A549 (cell line): Measurements from ENCODE around the gene ACSL3. TPM values are rescaled to one million over a fixed set of nuclear protein-coding genes. Genes with fewer than 3 reads are reported as not detected.

Experiments
- ATAC-seq, 2 experiments: fragments of 200-7000 bp in 1 of 2; fragments of >200 bp in 1 of 2; cut with Nextera tagmentation in 1 of 2; cut with Tn5 transposase in 1 of 2; 3 replicates each; pipeline versions ENCODE4 v1.8.0 to v1.9.1; 2018 to 2020; ENCODE audit warnings: mild to moderate bottlenecking in 1 of 2, moderate library complexity in 1 of 2
- CTCF ChIA-PET: fragments of 300-600 bp; sonication (Branson Sonifier 250); formaldehyde crosslinking; extraction: SDS; loops from one replicate; lab custom pipeline; 2021; ENCODE audit warnings: antibody characterized with exemption, inconsistent platforms; lab: Yijun Ruan, JAX
- POLR2A ChIA-PET: fragments of 350-600 bp; formaldehyde crosslinking; extraction: SDS; loops from one replicate; lab custom pipeline; 2021; ENCODE audit warnings: antibody characterized with exemption, inconsistent platforms; lab: Yijun Ruan, JAX
- DNase-seq, 2 experiments: peaks; one replicate each; pipeline versions ENCODE4 v3.0.0 to v3.0.0-alpha.2; 2011 to 2016; ENCODE audit warnings: low read depth in 1 of 2, low spot score in 1 of 2
- FAIRE-seq: peaks from 2 replicates; lab custom pipeline; 2011; peaks lifted over from hg19 to GRCh38; lab: Jason Lieb, UNC
- H3K27ac ChIP-seq, 2 experiments: fragments of >200 bp; sonication (Bioruptor Twin); formaldehyde crosslinking; 3 replicates each; pipeline ENCODE4 v1.5.1; 2016 to 2017
- H3K4me1 ChIP-seq: fragments of >200 bp; sonication (Bioruptor Twin); formaldehyde crosslinking; 3 replicates; pipeline ENCODE4 v1.6.1; 2016
- H3K4me2 ChIP-seq: fragments of >200 bp; sonication (Bioruptor Twin); formaldehyde crosslinking; 3 replicates; pipeline ENCODE4 v1.6.1; 2016
- H3K4me3 ChIP-seq: fragments of >200 bp; sonication (Bioruptor Twin); formaldehyde crosslinking; 3 replicates; pipeline ENCODE4 v1.5.1; 2016
- H3K9me3 ChIP-seq: fragments of >200 bp; sonication (Bioruptor Twin); formaldehyde crosslinking; 3 replicates; pipeline ENCODE4 v1.6.1; 2016
- ATOH8 ChIP-seq: fragments of 250-450 bp; sonication (Bioruptor Pico); IDR thresholded peaks from 2 replicates; pipeline ENCODE4 v1.5.0; 2020; ENCODE audit warnings: low read depth, mild to moderate bottlenecking, moderate library complexity
- BHLHE40 ChIP-seq: IDR thresholded peaks from 2 replicates; pipeline ENCODE4 v1.6.1; 2012; ENCODE audit warnings: low read depth, low read length, inconsistent platforms
- CBX2 ChIP-seq: fragments of 200-600 bp; sonication (generic); IDR thresholded peaks from 2 replicates; pipeline ENCODE4 v1.6.1; 2016; ENCODE audit warnings: low read depth, mild to moderate bottlenecking, borderline replicate concordance
- CEBPB ChIP-seq, 2 experiments: fragments of >200 bp in 1 of 2; sonication (Bioruptor Twin) in 1 of 2; formaldehyde crosslinking in 1 of 2; IDR thresholded peaks; 2 replicates each; pipeline ENCODE4 v1.6.1; 2012 to 2016
- CHD2 ChIP-seq: fragments of 150-350 bp; IDR thresholded peaks from 2 replicates; pipeline ENCODE4 v1.6.1; 2014; ENCODE audit warnings: low read length; ENCODE audit not compliant: partially characterized antibody
- CHD4 ChIP-seq: fragments of 200-600 bp; sonication (generic); IDR thresholded peaks from 2 replicates; pipeline ENCODE4 v1.6.1; 2016; ENCODE audit warnings: antibody characterized with exemption, mild to moderate bottlenecking, borderline replicate concordance
- CTCF ChIP-seq: fragments of >200 bp; sonication (Bioruptor Twin); formaldehyde crosslinking; IDR thresholded peaks from 3 replicates; pipeline ENCODE4 v1.5.1; 2016
- ELK1 ChIP-seq: fragments of 150-350 bp; IDR thresholded peaks from 2 replicates; pipeline ENCODE4 v1.6.1; 2014; ENCODE audit warnings: low read depth, mild to moderate bottlenecking, low read length
- EP300 ChIP-seq, 2 experiments: fragments of >200 bp; sonication (Bioruptor Twin); formaldehyde crosslinking; IDR thresholded peaks; 2 replicates in 1 of 2; 3 replicates in 1 of 2; pipeline ENCODE4 v1.6.1; 2016 to 2017
- ESRRA ChIP-seq: fragments of 150-350 bp; IDR thresholded peaks from 2 replicates; pipeline ENCODE4 v1.6.1; 2014; ENCODE audit warnings: mild to moderate bottlenecking, low read length, borderline replicate concordance
- FOSB ChIP-seq: fragments of 250-450 bp; sonication (Bioruptor Pico); IDR thresholded peaks from 2 replicates; pipeline ENCODE4 v1.5.0; 2020; ENCODE audit warnings: mild to moderate bottlenecking, moderate library complexity
- FOXS1 ChIP-seq: fragments of 250-450 bp; sonication (Bioruptor Pico); IDR thresholded peaks from 2 replicates; pipeline ENCODE4 v1.5.0; 2020; ENCODE audit warnings: mild to moderate bottlenecking, moderate library complexity
- GATA3 ChIP-seq: IDR thresholded peaks from 2 replicates; pipeline ENCODE4 v1.6.1; 2012; ENCODE audit warnings: borderline replicate concordance
- HDAC2 ChIP-seq: fragments of 200-600 bp; sonication (generic); IDR thresholded peaks from 2 replicates; pipeline ENCODE4 v1.6.1; 2016
- HEYL ChIP-seq: fragments of 250-450 bp; sonication (Bioruptor Pico); IDR thresholded peaks from 2 replicates; pipeline ENCODE4 v1.8.0; 2021; ENCODE audit warnings: mild to moderate bottlenecking, moderate library complexity
- KDM1A ChIP-seq: fragments of 200-600 bp; sonication (generic); IDR thresholded peaks from 2 replicates; pipeline ENCODE4 v1.6.1; 2016; ENCODE audit warnings: low read depth, mild to moderate bottlenecking
- MYC ChIP-seq: IDR thresholded peaks from 2 replicates; pipeline ENCODE4 v1.6.1; 2012; ENCODE audit warnings: mild to moderate bottlenecking, inconsistent platforms, low read length, improper control_type of control experiment, borderline replicate concordance
- NFE2L2 ChIP-seq: fragments of 150-350 bp; conservative IDR thresholded peaks from 2 replicates; pipeline ENCODE4 v1.6.1; 2014; ENCODE audit warnings: low read length
- NPAS2 ChIP-seq: fragments of 250-450 bp; sonication (Bioruptor Pico); IDR thresholded peaks from 2 replicates; pipeline ENCODE4 v1.8.0; 2022; ENCODE audit warnings: mild to moderate bottlenecking, moderate library complexity, borderline replicate concordance
- PHF8 ChIP-seq: fragments of 200-600 bp; sonication (generic); IDR thresholded peaks from 2 replicates; pipeline ENCODE4 v1.6.1; 2016; ENCODE audit warnings: low read depth, mild to moderate bottlenecking, antibody characterized with exemption, moderate library complexity, borderline replicate concordance
- POLR2A ChIP-seq: IDR thresholded peaks from 2 replicates; pipeline ENCODE4 v1.6.1; 2012; ENCODE audit warnings: mild to moderate bottlenecking, low read length
- RARB ChIP-seq: fragments of 250-450 bp; sonication (Bioruptor Pico); IDR thresholded peaks from 2 replicates; pipeline ENCODE4 v1.8.0; 2021; ENCODE audit warnings: mild to moderate bottlenecking, moderate library complexity
- RNF2 ChIP-seq: fragments of 200-600 bp; sonication (generic); IDR thresholded peaks from 2 replicates; pipeline ENCODE4 v1.6.1; 2016; ENCODE audit warnings: low read depth, mild to moderate bottlenecking, antibody characterized with exemption, moderate library complexity, borderline replicate concordance
- SMC3 ChIP-seq: fragments of >200 bp; sonication (Bioruptor Twin); formaldehyde crosslinking; IDR thresholded peaks from 3 replicates; pipeline ENCODE4 v1.6.1; 2018; ENCODE audit warnings: inconsistent platforms
- SREBF2 ChIP-seq: fragments of 450-650 bp; IDR thresholded peaks from 2 replicates; pipeline ENCODE4 v1.6.1; 2014; ENCODE audit warnings: mild to moderate bottlenecking, moderate library complexity
- TFCP2L1 ChIP-seq: fragments of 250-450 bp; sonication (Bioruptor Pico); IDR thresholded peaks from 2 replicates; pipeline ENCODE4 v1.5.0; 2021; ENCODE audit warnings: mild to moderate bottlenecking
- USF2 ChIP-seq: fragments of 450-650 bp; IDR thresholded peaks from 2 replicates; pipeline ENCODE4 v1.6.1; 2014; ENCODE audit warnings: antibody characterized with exemption
- ZSCAN20 ChIP-seq: fragments of 250-450 bp; sonication (Bioruptor Pico); IDR thresholded peaks from 2 replicates; pipeline ENCODE4 v1.8.0; 2022; ENCODE audit warnings: mild to moderate bottlenecking, moderate library complexity
- WGBS: methylation state at CpG from one replicate; pipeline ENCODE4 v1.1.6; 2017; ENCODE audit errors: missing lambda C conversion rate; 5-methylcytosine and 5-hydroxymethylcytosine counted together
- polyA plus RNA-seq, 4 experiments: library from polyadenylated mRNA; depleted of rRNA in 3 of 4; stranded (reverse); fragments of >200 nt; fragmentation: RNase III in 1 of 4; extraction: RNeasy Plus Mini Kit Qiagen cat#74134 plus additional on column Dnase treatment in 1 of 4; gene quantifications; 2 replicates in 3 of 4; 3 replicates in 1 of 4; pipeline ENCODE4 v1.2.3, GENCODE V29; 2011 to 2017
- TF ChIP-seq, protein P1 (sequence below): IDR thresholded peaks from 2 replicates; pipeline ENCODE4 v1.6.1; 2012
- TF ChIP-seq, protein P2 (sequence below): fragments of >200 bp; sonication (Bioruptor Twin); formaldehyde crosslinking; IDR thresholded peaks from 2 replicates; pipeline ENCODE4 v1.6.1; 2016

The ACSL3 gene
- polyA plus RNA-seq, 2 of the 4 experiments (the other 2 are of a cell fraction), result 142 to 160 TPM

- no peak overlapping the region for H3K4me3 ChIP-seq
- H3K4me1 ChIP-seq, result peaks cover 12% of the 10 kb centered on the region
- ATAC-seq, result no peak
- POLR2A ChIA-PET, result no interaction called here
- TF ChIP-seq CBX2, result no peak
- no peak for TF ChIP-seq RARB (CRISPR knock-in tag)
- no peak for TF ChIP-seq USF2
- 62% methylated on average over 7 of the region's 7 CpGs for WGBS
- H3K4me2 ChIP-seq, result no peak overlapping the region
- no peak for FAIRE-seq
- H3K9me3 ChIP-seq, result no peaks in the 10 kb centered on the region
- H3K27ac ChIP-seq, result no peak overlapping the region
- CTCF ChIA-PET, result no interaction called here
- no peak for DNase-seq
These were observed 102.8 kb downstream of the ACSL3 start for GRCh38 chr2:222963641-222964040.

GRCh38 chr2:222964376-222965031 is 103.7 kb downstream of the ACSL3 start:
- no peak for FAIRE-seq
- H3K9me3 ChIP-seq, result no peaks in the 10 kb centered on the region
- POLR2A ChIA-PET, result no interaction called here
- WGBS, result 56% methylated on average over 7 of the region's 11 CpGs
- ATAC-seq, result no peak
- H3K4me2 ChIP-seq, result no peak overlapping the region
- CTCF ChIA-PET, result interaction anchor here (1.1 kb wide), 1 partner anchor 11 kb away, joined by 3 read pairs; no protein-coding TSS in a partner anchor
- peaks cover 5% of the 10 kb centered on the region for H3K4me1 ChIP-seq
- no peak for DNase-seq
- H3K27ac ChIP-seq, result no peak overlapping the region
- no peak for TF ChIP-seq ESRRA
- TF ChIP-seq GATA3, result no peak
- TF ChIP-seq KDM1A, result no peak
- TF ChIP-seq CEBPB (IDR thresholded peaks at IDR 0.05), result no peak
- TF ChIP-seq EP300 (IDR thresholded peaks at IDR 0.05), result no peak
- no peak for TF ChIP-seq RARB (CRISPR knock-in tag)
- TF ChIP-seq, protein P1, sequence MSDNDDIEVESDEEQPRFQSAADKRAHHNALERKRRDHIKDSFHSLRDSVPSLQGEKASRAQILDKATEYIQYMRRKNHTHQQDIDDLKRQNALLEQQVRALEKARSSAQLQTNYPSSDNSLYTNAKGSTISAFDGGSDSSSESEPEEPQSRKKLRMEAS, result no peak
- TF ChIP-seq, protein P2, sequence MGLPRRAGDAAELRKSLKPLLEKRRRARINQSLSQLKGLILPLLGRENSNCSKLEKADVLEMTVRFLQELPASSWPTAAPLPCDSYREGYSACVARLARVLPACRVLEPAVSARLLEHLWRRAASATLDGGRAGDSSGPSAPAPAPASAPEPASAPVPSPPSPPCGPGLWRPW, result no peak
- no peak for TF ChIP-seq RNF2
- no peak for TF ChIP-seq BHLHE40
- no peak for TF ChIP-seq FOSB (CRISPR knock-in tag)
- TF ChIP-seq SMC3, result no peak
- no peak for TF ChIP-seq PHF8
- TF ChIP-seq FOXS1 (CRISPR knock-in tag), result no peak
- TF ChIP-seq CHD2, result no peak
- no peak for TF ChIP-seq ATOH8 (CRISPR knock-in tag)
- no peak for TF ChIP-seq HDAC2
- TF ChIP-seq TFCP2L1 (CRISPR knock-in tag), result no peak
- TF ChIP-seq CHD4, result no peak
- no peak for TF ChIP-seq POLR2A
- no peak overlapping the region for H3K4me3 ChIP-seq

DNA sequence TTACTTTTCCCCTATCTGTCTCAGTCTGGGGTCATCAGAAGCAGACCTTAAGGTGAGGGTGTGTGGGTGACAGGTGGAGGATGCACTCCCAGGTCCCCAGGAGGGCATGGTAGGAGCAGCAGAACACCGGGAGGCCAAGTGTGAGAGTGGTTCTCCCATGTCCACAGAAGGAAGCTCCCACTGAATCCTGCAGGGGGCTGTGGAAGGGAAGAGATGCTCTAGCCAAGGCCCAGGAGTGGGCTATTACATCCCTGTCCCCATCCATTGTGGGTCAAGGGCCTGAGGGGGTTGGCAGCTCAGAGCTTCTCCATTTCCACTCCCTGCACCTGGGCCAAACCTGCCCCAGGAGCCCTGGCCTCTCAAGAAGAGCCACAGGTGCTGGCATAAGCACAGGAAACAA is 104.7 kb downstream of the ACSL3 start:
- ChIA-PET CTCF (interaction anchor here (1.1 kb wide), 1 partner anchor 12 kb away, joined by 3 read pairs; no protein-coding TSS in a partner anchor), POLR2A (no interaction called here)
- ATAC-seq (0 out of 6 replicates have a peak, but pooled peaks of 1 of the 2 experiments have one; percentile 30), FAIRE-seq (no peak), DNase-seq (no peak)
- Histone ChIP-seq H3K4me3 (no peak overlapping the region), H3K27ac (no peak overlapping the region), H3K4me1 (no peaks in the 10 kb centered on the region), H3K9me3 (no peaks in the 10 kb centered on the region), H3K4me2 (no peak overlapping the region)
- 60% methylated on average over 1 of the region's 1 CpG for WGBS
- TF ChIP-seq HEYL, result no peak
- TF ChIP-seq ELK1, result no peak
- no peak for TF ChIP-seq NPAS2 (CRISPR knock-in tag)
- no peak for TF ChIP-seq MYC
- no peak for TF ChIP-seq CEBPB (IDR thresholded peaks at IDR 0.05)
- no peak for TF ChIP-seq NFE2L2
- no peak for TF ChIP-seq SREBF2
- TF ChIP-seq CTCF, result no peak
- TF ChIP-seq PHF8, result no peak
- TF ChIP-seq POLR2A, result no peak
- TF ChIP-seq ZSCAN20 (CRISPR knock-in tag), result no peak
- TF ChIP-seq CHD2, result no peak
